Psoas muscle (tissue), 8 donors: ENCODE data around the gene TBXA2R. TPM values are rescaled to one million over a fixed set of nuclear protein-coding genes. Genes with fewer than 3 reads are reported as not detected.
"Not testable (repeated sequence)": the region's sequence is repeated elsewhere in the genome, so short reads cannot be mapped to it uniquely, and the experiment has no call there.

Experiments used
- ATAC-seq, 4 donors: fragments of 200-7000 bp; cut with Tn5 transposase; one replicate each; pipeline ENCODE4 v1.9.1; 2020; ENCODE audit warnings: moderate library complexity in 3 of 4, mild to moderate bottlenecking in 2 of 4
- DNase-seq, 2 donors: peaks; one replicate each; pipeline ENCODE4 v3.0.0-alpha.2; 2020
- H3K27ac ChIP-seq: fragments of 200-600 bp; one replicate; pipeline ENCODE4 v1.8.0; 2022
- H3K27me3 ChIP-seq, 3 donors: fragments of 200-600 bp in 1 of 3; one replicate each; pipeline versions ENCODE4 v1.6.1 to v1.8.0; 2013 to 2022; ENCODE audit warnings: low read length in 2 of 3, mild to moderate bottlenecking in 2 of 3, moderate library complexity in 1 of 3; ENCODE audit not compliant: insufficient read depth in 3 of 3
- H3K36me3 ChIP-seq, 2 donors: fragments of 200-600 bp in 1 of 2; one replicate each; pipeline versions ENCODE4 v1.6.1 to v1.8.0; 2013 to 2022; ENCODE audit warnings: low read depth in 1 of 2, mild to moderate bottlenecking in 1 of 2, moderate library complexity in 1 of 2; ENCODE audit not compliant: insufficient read depth in 1 of 2
- H3K4me1 ChIP-seq: fragments of 200-600 bp; one replicate; pipeline ENCODE4 v1.8.0; 2022
- H3K4me3 ChIP-seq: fragments of 200-600 bp; one replicate; pipeline ENCODE4 v1.8.0; 2022; ENCODE audit warnings: mild to moderate bottlenecking
- H3K9me3 ChIP-seq: fragments of 200-600 bp; one replicate; pipeline ENCODE4 v1.8.0; 2022
- CTCF ChIP-seq: fragments of 200-600 bp; IDR thresholded peaks from one replicate; pipeline ENCODE4 v1.8.0; 2022; ENCODE audit warnings: antibody characterized with exemption
- WGBS, 3 donors: extraction: QIAGEN DNeasy Blood & Tissue Kit; methylation state at CpG; one replicate each; pipeline versions ENCODE4 v1.1.6 to v1.1.7; 2013; 5-methylcytosine and 5-hydroxymethylcytosine counted together
- intact Hi-C, 2 donors: fragments of 100-400 bp; cut with DNase I; formaldehyde crosslinking; loops; one replicate each; pipeline versions ENCODE4 v1.11.0 to v1.14.2; 2022
- polyA plus RNA-seq, 3 donors: library from polyadenylated mRNA; stranded (reverse); fragments of 200-250 nt; gene quantifications; one replicate each; pipeline ENCODE4 v1.2.3, GENCODE V29; 2013
- total RNA-seq, 4 donors: library from RNA; stranded (reverse); fragmentation: NEBNext Ultra II Directional in 2 of 4; extraction: Animal tissue kit (Norgen Biotek cat#: 25700) in 2 of 4; gene quantifications; one replicate each; pipeline versions ENCODE4 v1.2.1 to v1.2.4, GENCODE V29; 2021 to 2023
- donor health status: healthy with polysubstance abuse.
- donor health status: DM: no; HTN: no; CAD: no; lungs with moderate emphysema.
- donor health status: Bipolar disorder and iron deficiency.
- donor health status: healthy.
- donor health status: DM: yes; HTN: yes; CAD: no.
- donor health status: DM: no; HTN: no; CAD: no.
- donor health status: DM: no; HTN: no; CAD: no.
- donor health status: DM: yes; HTN: yes; CAD: no.

TBXA2R gene
- total and polyA plus RNA-seq, 7 donors = 0.52 to 3.0 (median 1.2) TPM

DNA sequence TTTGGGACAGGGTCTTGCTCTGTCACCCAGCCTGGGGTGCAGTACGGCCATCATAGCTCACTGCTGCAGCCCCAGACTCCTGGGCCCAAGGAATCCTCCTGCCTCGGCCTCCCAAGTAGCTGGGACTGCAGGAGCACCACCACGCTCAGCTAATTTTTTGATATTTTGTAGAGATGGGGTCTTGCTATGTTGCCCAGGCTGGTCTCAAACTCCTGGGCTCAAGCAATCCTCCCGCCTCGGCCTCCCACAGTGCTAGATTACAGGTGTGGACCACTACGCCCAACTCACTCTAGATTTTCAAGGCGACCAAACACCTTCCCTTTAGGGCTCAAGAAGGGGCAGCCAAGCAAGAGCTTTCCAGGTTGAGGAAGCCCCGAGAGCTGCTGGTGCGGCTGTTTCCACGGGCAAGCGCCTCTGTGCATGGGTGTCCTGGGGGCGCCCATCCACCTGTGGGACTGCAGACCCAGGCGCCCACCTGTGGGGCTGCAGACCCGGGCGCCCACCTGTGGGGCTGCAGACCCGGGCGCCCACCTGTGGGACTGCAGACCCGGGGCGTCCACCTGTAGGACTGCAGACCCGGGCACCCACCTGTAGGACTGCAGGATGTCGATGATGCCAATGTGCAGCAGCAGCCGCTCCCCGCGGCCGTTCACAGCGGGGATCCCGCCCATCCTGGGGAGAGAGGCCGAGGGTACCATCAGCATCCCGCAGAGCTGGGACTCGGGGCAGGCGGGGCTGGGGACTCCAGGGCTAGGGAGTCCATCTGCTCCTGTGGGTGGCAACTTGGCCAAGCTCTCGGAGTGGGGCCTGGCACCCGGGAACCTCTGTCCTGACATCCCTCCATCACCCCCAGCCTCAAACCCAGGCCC, 41.6 kb upstream of the TBXA2R start:
- intact Hi-C loops = no loop called here
- no peak for DNase-seq
- TF ChIP-seq CTCF = no peak
- Histone ChIP-seq H3K4me3 (no peak overlapping the region), H3K36me3 (peaks cover 0 to 26% of the 10 kb centered on the region in 2 donors), H3K27ac (no peak overlapping the region), H3K27me3 (no peaks in the 10 kb centered on the region), H3K4me1 (peaks cover 6% of the 10 kb centered on the region), H3K9me3 (no peaks in the 10 kb centered on the region)
- 94 to 95% (median 95%) methylated on average over 29 to 33 of the region's 33 CpGs for WGBS, 3 donors
- ATAC-seq = no peak

DNA sequence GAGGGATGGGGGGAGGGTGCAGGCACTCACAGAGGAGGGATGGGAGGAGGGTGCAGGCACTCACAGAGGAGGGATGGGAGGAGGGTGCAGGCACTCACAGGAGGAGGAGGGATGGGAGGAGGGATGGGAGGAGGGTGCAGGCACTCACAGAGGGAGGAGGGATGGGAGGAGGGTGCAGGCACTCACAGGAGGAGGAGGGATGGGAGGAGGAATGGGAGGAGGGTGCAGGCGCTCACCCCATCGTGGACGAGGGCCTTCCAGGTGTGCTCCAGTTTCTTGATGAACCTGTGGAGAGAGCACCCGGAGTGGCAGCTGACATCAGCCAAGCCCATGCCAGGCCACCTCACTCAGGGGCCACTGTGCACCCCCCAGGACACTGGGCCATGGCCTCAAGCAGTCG, 40.4 kb upstream of the TBXA2R start:
- H3K27me3 ChIP-seq, H3K4me3 ChIP-seq, H3K27ac ChIP-seq, intact Hi-C loops, H3K9me3 ChIP-seq, ATAC-seq, DNase-seq, H3K4me1 ChIP-seq: not testable (repeated sequence)
- WGBS, 3 donors = 86 to 93% (median 89%) methylated on average over 5 of the region's 5 CpGs
- peaks cover 0 to 22% of the 10 kb centered on the region in 2 donors for H3K36me3 ChIP-seq

DNA sequence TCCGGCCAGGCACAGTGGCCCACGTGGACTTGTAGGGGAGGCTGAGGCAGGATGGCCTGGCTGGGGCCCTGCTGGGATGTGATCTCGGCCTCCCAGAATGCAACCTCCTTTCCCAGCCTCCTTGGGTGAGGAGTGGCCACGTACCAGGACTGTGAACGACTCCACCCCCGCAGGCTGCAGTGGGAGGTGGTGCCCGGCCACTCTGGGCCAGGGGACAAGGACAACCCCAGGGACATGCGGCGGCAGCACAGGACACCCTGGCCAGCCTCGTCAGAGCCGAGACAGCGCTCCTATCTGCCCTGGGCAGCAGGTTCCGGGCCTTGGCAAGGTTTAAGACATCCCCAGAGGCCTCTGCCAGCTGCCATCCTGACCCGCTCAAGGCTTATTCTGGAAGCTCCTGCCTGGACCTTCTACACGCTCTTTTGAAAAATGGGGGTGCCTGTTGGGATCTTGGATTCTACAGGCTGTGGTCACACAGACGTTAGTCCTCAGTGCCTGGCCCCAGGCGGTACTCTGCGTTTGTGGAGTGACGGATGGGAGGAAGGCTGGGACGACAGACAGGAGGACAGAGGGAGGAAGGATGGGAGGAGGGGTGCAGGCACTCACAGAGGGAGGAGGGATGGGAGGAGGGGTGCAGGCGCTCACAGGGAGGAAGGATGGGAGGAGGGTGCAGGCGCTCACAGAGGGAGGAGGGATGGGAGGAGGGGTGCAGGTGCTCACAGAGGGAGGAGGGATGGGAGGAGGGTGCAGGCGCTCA, 39.8 kb upstream of the TBXA2R start:
- ATAC-seq (no peak), DNase-seq (no peak)
- H3K9me3 ChIP-seq = no peaks in the 10 kb centered on the region
- H3K27me3 ChIP-seq = no peaks in the 10 kb centered on the region
- peaks cover 6% of the 10 kb centered on the region for H3K4me1 ChIP-seq
- peaks cover 0 to 22% of the 10 kb centered on the region in 2 donors for H3K36me3 ChIP-seq
- WGBS, 3 donors = 84 to 87% (median 84%) methylated on average over 23 of the region's 23 CpGs
- H3K27ac ChIP-seq = no peak overlapping the region
- no peak for TF ChIP-seq CTCF
- intact Hi-C loops = no loop called here
- H3K4me3 ChIP-seq = no peak overlapping the region

- no peaks in the 10 kb centered on the region for H3K27me3 ChIP-seq
- peaks cover 6% of the 10 kb centered on the region for H3K4me1 ChIP-seq
- WGBS, 3 donors = 87 to 93% (median 91%) methylated on average over 21 of the region's 21 CpGs
- TF ChIP-seq CTCF = no peak
- no peaks in the 10 kb centered on the region for H3K9me3 ChIP-seq
- intact Hi-C loops = no loop called here
- peaks cover 0 to 25% of the 10 kb centered on the region in 2 donors for H3K36me3 ChIP-seq
- ATAC-seq (no peak), DNase-seq (no peak)
- no peak overlapping the region for H3K4me3 ChIP-seq
- no peak overlapping the region for H3K27ac ChIP-seq
These were observed 39.1 kb upstream of the TBXA2R start for GRCh38 chr19:3645726-3646125.

DNA sequence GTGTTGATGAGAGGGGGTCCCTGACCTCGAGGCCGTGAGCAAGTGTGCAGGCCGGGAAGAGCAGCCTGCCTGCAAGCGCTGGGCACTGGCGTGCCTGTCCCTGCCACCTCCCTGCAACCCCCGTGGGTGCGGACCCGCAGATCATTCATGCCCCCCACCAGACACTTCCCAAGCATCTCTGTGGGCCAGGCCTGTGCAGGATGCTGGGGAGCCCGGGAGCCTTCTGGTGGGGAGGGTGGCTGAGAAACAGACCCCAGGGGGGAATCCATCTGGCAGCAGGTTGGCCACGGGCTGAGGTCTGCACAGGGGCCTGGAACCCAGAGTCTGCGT, 38.4 kb upstream of the TBXA2R start:
- 59 to 77% (median 71%) methylated on average over 10 to 11 of the region's 11 CpGs for WGBS, 3 donors
- Histone ChIP-seq H3K4me3 (no peak overlapping the region), H3K27me3 (no peaks in the 10 kb centered on the region), H3K27ac (no peak overlapping the region), H3K9me3 (no peaks in the 10 kb centered on the region), H3K4me1 (no peaks in the 10 kb centered on the region), H3K36me3 (peaks cover 0 to 30% of the 10 kb centered on the region in 2 donors)
- intact Hi-C loops = no loop called here
- DNase-seq = no peak
- TF ChIP-seq CTCF = no peak
- ATAC-seq = no peak
